CD4-positive, alpha-beta T cell (primary cell): Measurements from ENCODE around the gene AGFG1. TPM values are rescaled to one million over a fixed set of nuclear protein-coding genes. Genes with fewer than 3 reads are reported as not detected.

Source experiments
- ATAC-seq: fragments of 200-7000 bp; cut with Tn5 transposase; one replicate; pipeline ENCODE4 v1.10.0; 2022; ENCODE audit warnings: mild to moderate bottlenecking; ENCODE audit not compliant: poor library complexity
- CTCF ChIA-PET: fragments of 350-600 bp; sonication (Branson Sonifier 250); formaldehyde crosslinking; loops from one replicate; lab custom pipeline; 2021; ENCODE audit warnings: antibody characterized with exemption, inconsistent platforms; lab: Charles Lee
- POLR2A ChIA-PET: fragments of 350-600 bp; sonication (Branson Sonifier 250); formaldehyde crosslinking; loops from one replicate; lab custom pipeline; 2021; ENCODE audit warnings: antibody characterized with exemption, inconsistent platforms; lab: Charles Lee
- DNase-seq, 14 experiments: peaks; one replicate each; pipeline ENCODE4 v3.0.0-alpha.2; 2013 to 2020; ENCODE audit warnings: mixed read lengths in 2 of 14
- H3K27ac ChIP-seq, 2 donors: one replicate each; pipeline versions ENCODE4 v1.5.1 to v1.7.0; 2013; ENCODE audit warnings: low read length in 2 of 2, low read depth in 1 of 2, mild to moderate bottlenecking in 1 of 2
- H3K27me3 ChIP-seq, 2 experiments: 1 replicate in 1 of 2; 2 replicates in 1 of 2; pipeline versions ENCODE4 v1.6.1 to v1.7.0; 2013; ENCODE audit warnings: low read length in 2 of 2, control low read depth in 1 of 2, mild to moderate bottlenecking in 1 of 2, moderate library complexity in 1 of 2; ENCODE audit not compliant: insufficient read depth in 2 of 2, control insufficient read depth in 1 of 2
- H3K36me3 ChIP-seq: one replicate; pipeline ENCODE4 v1.6.1; 2013; ENCODE audit warnings: low read length, control low read depth; ENCODE audit not compliant: insufficient read depth
- H3K4me1 ChIP-seq: one replicate; pipeline ENCODE4 v1.6.1; 2013; ENCODE audit warnings: low read length, control low read depth; ENCODE audit not compliant: insufficient read depth
- H3K4me3 ChIP-seq: one replicate; pipeline ENCODE4 v1.5.1; 2013; ENCODE audit warnings: mild to moderate bottlenecking, low read length, moderate library complexity
- H3K9me3 ChIP-seq, 2 experiments: 1 replicate in 1 of 2; 2 replicates in 1 of 2; pipeline versions ENCODE4 v1.6.1 to v1.7.0; 2013; ENCODE audit warnings: low read length in 2 of 2, mild to moderate bottlenecking in 2 of 2, control low read depth in 1 of 2, moderate library complexity in 1 of 2; ENCODE audit not compliant: control insufficient read depth in 1 of 2, insufficient read depth in 1 of 2
- H3K27ac Mint-ChIP-seq: one replicate; pipeline ENCODE4 v1.8.0; 2020; ENCODE audit warnings: mixed read lengths
- H3K27me3 Mint-ChIP-seq: one replicate; pipeline ENCODE4 v1.8.0; 2021; ENCODE audit warnings: mixed read lengths
- H3K36me3 Mint-ChIP-seq: one replicate; pipeline ENCODE4 v1.8.0; 2021; ENCODE audit warnings: low read depth, mixed read lengths
- H3K4me1 Mint-ChIP-seq: one replicate; pipeline ENCODE4 v1.8.0; 2021; ENCODE audit warnings: low read depth, mixed read lengths
- H3K4me3 Mint-ChIP-seq: one replicate; pipeline ENCODE4 v1.8.0; 2020; ENCODE audit warnings: mild to moderate bottlenecking, mixed read lengths
- H3K9me3 Mint-ChIP-seq: one replicate; pipeline ENCODE4 v1.8.0; 2020; ENCODE audit warnings: mixed read lengths
- CTCF ChIP-seq: fragments of 200-600 bp; IDR thresholded peaks from one replicate; pipeline ENCODE4 v1.8.0; 2022; ENCODE audit warnings: antibody characterized with exemption, mild to moderate bottlenecking
- intact Hi-C, 2 experiments: fragments of 100-400 bp; cut with DNase I in 1 of 2; cut with micrococcal nuclease in 1 of 2; formaldehyde crosslinking; loops; one replicate each; pipeline versions ENCODE4 v1.15.1 to v1.9.0; 2023 to 2025; cut with DNase I, micrococcal nuclease
- total RNA-seq, 174 experiments: library from RNA in 2 of 174; stranded (reverse) in 2 of 174; gene quantifications; one replicate each; pipeline ENCODE4 v1.2.3 and lab custom pipeline; 2021 to 2026

The AGFG1 gene
- total RNA-seq, 2 experiments from 2014 or later = 49.9 to 55.9 TPM

GRCh38 chr2:227577555-227577954 lies 105.6 kb downstream of the AGFG1 start:
- ATAC-seq = no peak
- H3K4me3 ChIP-seq = no peak overlapping the region
- Mint-ChIP-seq H3K27me3 (peaks cover 41% of the 10 kb centered on the region), H3K36me3 (no peaks in the 10 kb centered on the region), H3K4me3 (no peak overlapping the region), H3K27ac (no peak overlapping the region), H3K4me1 (no peaks in the 10 kb centered on the region), H3K9me3 (peaks cover 6% of the 10 kb centered on the region)
- no peak overlapping the region for H3K27ac ChIP-seq
- intact Hi-C loops = no loop called here
- DNase-seq = no peak
- no peak for TF ChIP-seq CTCF
- POLR2A ChIA-PET = no interaction called here
- CTCF ChIA-PET = interaction anchor here (1.3 kb wide), 1 partner anchor 10 kb away, joined by 4 read pairs; no protein-coding TSS in a partner anchor
- no peaks in the 10 kb centered on the region for H3K4me1 ChIP-seq
- H3K36me3 ChIP-seq = no peaks in the 10 kb centered on the region
- H3K27me3 ChIP-seq = peaks cover 5 to 12% of the 10 kb centered on the region in 2 experiments
- peaks cover 0 to 9% of the 10 kb centered on the region in 2 experiments for H3K9me3 ChIP-seq

- intact Hi-C loops = no loop called here
These were observed 106.7 kb downstream of the AGFG1 start for GRCh38 chr2:227578642-227579041.

GRCh38 chr2:227579791-227580190 lies 107.8 kb downstream of the AGFG1 start:
- TF ChIP-seq CTCF = no peak
- H3K27ac ChIP-seq = no peak overlapping the region
- Mint-ChIP-seq H3K4me1 (no peaks in the 10 kb centered on the region), H3K9me3 (peaks cover 12% of the 10 kb centered on the region), H3K36me3 (no peaks in the 10 kb centered on the region), H3K4me3 (no peak overlapping the region), H3K27me3 (peaks cover 58% of the 10 kb centered on the region), H3K27ac (no peak overlapping the region)
- H3K27me3 ChIP-seq = peaks cover 6 to 12% of the 10 kb centered on the region in 2 experiments
- ChIA-PET POLR2A (no interaction called here), CTCF (no interaction called here)
- H3K4me1 ChIP-seq = no peaks in the 10 kb centered on the region
- peaks cover 12 to 18% of the 10 kb centered on the region in 2 experiments for H3K9me3 ChIP-seq
- DNase-seq (no peak), ATAC-seq (no peak)
- H3K36me3 ChIP-seq = no peaks in the 10 kb centered on the region
- H3K4me3 ChIP-seq = no peak overlapping the region
- intact Hi-C loops = no loop called here

More at GRCh38 chr2:227578642-227579041, 106.7 kb downstream of the AGFG1 start:
- Histone ChIP-seq H3K4me1 (no peaks in the 10 kb centered on the region), H3K27me3 (peaks cover 6 to 12% of the 10 kb centered on the region in 2 experiments), H3K4me3 (no peak overlapping the region), H3K36me3 (no peaks in the 10 kb centered on the region), H3K27ac (no peak overlapping the region), H3K9me3 (peaks cover 7 to 18% of the 10 kb centered on the region in 2 experiments)
- no peak overlapping the region for H3K27ac Mint-ChIP-seq
- H3K36me3 Mint-ChIP-seq = no peaks in the 10 kb centered on the region
- POLR2A ChIA-PET = no interaction called here
- no peaks in the 10 kb centered on the region for H3K4me1 Mint-ChIP-seq
- ATAC-seq (no peak), DNase-seq (no peak)
- H3K27me3 Mint-ChIP-seq = peaks cover 48% of the 10 kb centered on the region
- no peak overlapping the region for H3K4me3 Mint-ChIP-seq
- CTCF ChIA-PET = no interaction called here
- TF ChIP-seq CTCF = no peak
- H3K9me3 Mint-ChIP-seq = peaks cover 11% of the 10 kb centered on the region
